BJ (cell line): ENCODE data around the gene RXRB. TPM values are rescaled to one million over a fixed set of nuclear protein-coding genes. Genes with fewer than 3 reads are reported as not detected.

Experiments
- CTCF ChIA-PET: fragments of 350-600 bp; formaldehyde crosslinking; extraction: SDS; loops from one replicate; lab custom pipeline; 2021; ENCODE audit warnings: antibody characterized with exemption, inconsistent platforms; lab: Yijun Ruan, JAX
- POLR2A ChIA-PET: fragments of 300-600 bp; sonication (Branson Sonifier 250); formaldehyde crosslinking; extraction: SDS; loops from one replicate; lab custom pipeline; 2021; ENCODE audit warnings: antibody characterized with exemption; lab: Charles Lee
- DNase-seq: peaks from one replicate; pipeline ENCODE4 v3.0.0-alpha.2; 2011; ENCODE audit warnings: low read depth
- H3K27me3 ChIP-seq: 2 replicates; pipeline ENCODE4 v1.6.0; 2011; ENCODE audit warnings: low read length; ENCODE audit not compliant: control insufficient read depth, insufficient read depth
- H3K36me3 ChIP-seq: 2 replicates; pipeline ENCODE4 v1.5.1; 2011; ENCODE audit warnings: low read length; ENCODE audit not compliant: control insufficient read depth, insufficient read depth
- H3K4me3 ChIP-seq: 2 replicates; pipeline ENCODE4 v1.5.1; 2011; ENCODE audit warnings: low read depth, mild to moderate bottlenecking, control low read depth, low read length
- polyA plus RNA-seq: library from polyadenylated mRNA; depleted of rRNA; stranded (reverse); fragments of >200 nt; gene quantifications from 2 replicates; pipeline ENCODE4 v1.2.3, GENCODE V29; 2011
- TF ChIP-seq, protein P1 (sequence below): IDR thresholded peaks from 2 replicates; pipeline ENCODE4 v1.5.1; 2011; ENCODE audit warnings: low read depth, mild to moderate bottlenecking, control low read depth, inconsistent platforms, low read length, moderate library complexity; ENCODE audit not compliant: insufficient read depth

RXRB gene
- polyA plus RNA-seq, 1 experiment: 67.9 TPM

DNA sequence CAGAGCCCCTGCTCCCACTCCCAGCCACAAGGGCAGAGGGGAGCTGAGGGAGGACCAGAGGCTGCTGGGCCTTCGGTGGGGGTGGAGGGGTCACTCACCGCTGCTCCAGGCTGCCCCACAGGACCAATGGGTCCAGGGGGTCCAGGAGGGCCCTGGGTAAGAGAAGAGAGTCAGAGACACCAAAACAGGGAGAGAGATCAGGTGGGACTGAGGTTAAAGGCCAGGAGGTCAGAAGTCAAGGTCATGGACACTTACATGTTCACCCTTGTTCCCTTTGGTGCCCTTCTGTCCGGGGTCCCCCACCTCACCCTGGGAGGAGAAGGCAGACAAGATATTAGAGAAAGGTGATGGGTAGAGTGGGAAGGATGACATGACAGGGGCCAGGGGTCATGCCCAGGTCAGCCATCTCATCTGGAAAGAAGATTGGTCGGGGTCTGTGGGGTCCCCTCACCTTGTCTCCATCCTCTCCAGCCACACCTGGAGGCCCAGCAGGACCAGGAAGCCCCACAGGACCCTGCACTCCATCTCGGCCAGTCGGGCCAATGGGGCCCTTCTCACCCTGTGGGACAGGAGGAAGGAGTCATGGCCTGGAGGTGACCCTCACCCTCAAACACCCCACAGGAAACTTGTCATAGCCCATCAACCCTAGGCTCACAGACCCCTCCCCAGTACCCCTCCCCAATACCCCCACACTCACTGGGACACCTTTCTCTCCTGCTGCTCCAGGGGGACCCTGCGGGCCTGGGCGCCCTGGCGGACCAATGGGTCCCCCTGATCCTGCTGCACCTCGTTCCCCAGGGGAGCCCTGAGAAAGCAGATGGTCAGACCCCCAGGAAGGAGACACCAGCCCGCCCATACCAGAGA, 29.2 kb downstream of the RXRB start:
- TF ChIP-seq, protein P1, sequence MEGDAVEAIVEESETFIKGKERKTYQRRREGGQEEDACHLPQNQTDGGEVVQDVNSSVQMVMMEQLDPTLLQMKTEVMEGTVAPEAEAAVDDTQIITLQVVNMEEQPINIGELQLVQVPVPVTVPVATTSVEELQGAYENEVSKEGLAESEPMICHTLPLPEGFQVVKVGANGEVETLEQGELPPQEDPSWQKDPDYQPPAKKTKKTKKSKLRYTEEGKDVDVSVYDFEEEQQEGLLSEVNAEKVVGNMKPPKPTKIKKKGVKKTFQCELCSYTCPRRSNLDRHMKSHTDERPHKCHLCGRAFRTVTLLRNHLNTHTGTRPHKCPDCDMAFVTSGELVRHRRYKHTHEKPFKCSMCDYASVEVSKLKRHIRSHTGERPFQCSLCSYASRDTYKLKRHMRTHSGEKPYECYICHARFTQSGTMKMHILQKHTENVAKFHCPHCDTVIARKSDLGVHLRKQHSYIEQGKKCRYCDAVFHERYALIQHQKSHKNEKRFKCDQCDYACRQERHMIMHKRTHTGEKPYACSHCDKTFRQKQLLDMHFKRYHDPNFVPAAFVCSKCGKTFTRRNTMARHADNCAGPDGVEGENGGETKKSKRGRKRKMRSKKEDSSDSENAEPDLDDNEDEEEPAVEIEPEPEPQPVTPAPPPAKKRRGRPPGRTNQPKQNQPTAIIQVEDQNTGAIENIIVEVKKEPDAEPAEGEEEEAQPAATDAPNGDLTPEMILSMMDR: no peak
- Histone ChIP-seq H3K36me3 (no peaks in the 10 kb centered on the region), H3K4me3 (no peak overlapping the region), H3K27me3 (peaks cover 3% of the 10 kb centered on the region)
- CTCF ChIA-PET: interaction anchor here (1.8 to 4.3 kb wide), 3 partner anchors 10 to 157 kb away, joined by 11 to 39 read pairs (median 33); no protein-coding TSS in a partner anchor
- POLR2A ChIA-PET: no interaction called here
- DNase-seq: no peak

DNA sequence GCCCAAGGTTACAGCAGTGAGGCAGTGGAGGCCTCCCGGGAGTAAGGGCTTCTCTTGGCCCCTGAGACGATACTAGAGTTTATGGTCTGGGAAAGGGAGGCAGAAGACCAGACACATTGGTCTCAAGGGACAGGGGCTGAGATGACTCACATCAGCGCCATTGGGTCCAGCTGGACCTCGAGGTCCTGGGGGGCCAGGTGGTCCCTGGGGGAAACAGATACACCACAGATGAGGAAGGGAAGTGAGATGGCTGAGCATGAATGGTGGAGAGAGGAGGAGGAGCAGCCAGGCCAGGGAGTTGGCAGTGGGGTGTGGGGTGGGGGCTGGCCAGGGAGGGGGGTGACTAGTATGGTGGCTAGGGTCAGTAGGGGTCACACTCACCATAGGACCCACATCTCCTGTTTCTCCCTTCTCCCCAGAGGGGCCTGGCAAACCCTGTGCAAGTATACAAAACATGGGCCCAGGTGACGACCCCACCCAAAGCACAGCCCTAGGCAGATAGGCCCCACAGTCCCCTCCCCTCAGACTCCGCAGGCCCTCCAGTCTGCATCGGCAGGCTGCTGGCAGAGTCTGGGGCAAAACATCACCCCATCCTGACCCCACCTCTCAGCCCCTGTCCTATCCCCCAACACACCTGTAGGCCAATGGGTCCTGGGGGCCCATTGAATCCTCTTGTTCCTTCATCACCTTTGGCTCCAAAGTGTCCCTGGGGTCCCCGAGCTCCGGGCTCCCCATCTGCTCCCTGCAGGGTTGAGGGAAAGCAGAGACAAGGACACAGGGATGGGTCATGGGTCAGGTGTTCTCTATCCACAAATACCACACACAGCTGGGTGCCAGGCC, 30.1 kb downstream of the RXRB start:
- no peak for DNase-seq
- H3K36me3 ChIP-seq: no peaks in the 10 kb centered on the region
- TF ChIP-seq, protein P1: no peak
- POLR2A ChIA-PET: no interaction called here
- peaks cover 3% of the 10 kb centered on the region for H3K27me3 ChIP-seq
- H3K4me3 ChIP-seq: no peak overlapping the region
- CTCF ChIA-PET: interaction anchor here (3.8 kb wide), 1 partner anchor 10 kb away, joined by 39 read pairs; no protein-coding TSS in a partner anchor

DNA sequence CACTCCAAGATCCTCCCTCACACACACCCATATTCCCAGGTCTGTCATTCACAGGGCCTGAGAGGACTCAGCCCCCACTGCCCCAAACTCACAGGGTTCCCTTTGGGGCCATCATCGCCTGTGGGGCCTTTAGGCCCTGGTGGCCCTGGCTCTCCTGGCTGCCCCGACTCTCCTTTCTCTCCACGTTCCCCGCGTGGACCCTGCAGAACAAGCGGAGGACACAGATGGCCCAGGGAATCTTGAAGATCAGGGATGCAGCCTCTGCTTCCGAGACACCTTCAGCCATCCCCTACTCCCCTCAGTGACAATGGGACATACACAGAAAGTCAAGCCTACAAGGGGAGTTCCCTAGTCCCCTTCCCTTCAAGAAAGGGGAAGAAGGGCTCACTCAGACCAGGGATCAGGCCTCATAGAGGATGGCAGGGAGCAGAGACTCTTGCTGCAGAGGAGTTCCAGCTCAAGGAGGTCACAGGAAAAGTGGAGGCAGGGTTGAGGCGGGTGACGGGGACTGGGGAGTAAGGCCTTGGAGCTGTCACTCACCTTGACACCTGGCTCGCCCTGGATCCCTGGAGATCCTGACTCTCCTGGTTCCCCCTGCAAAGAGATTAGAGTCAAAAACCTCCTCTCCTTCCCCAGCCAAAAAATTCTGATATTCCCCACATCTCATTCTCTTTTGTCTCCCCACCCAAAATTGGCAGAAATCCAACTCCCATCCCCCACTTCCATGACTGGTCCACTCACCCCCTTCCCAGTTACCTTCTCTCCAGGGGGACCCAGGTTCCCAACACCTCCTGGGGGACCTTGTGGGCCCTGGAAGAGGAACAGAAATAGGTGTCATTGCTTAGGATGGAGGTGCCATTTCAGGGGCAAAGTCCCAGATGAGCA, 30.9 kb downstream of the RXRB start:
- no peak for DNase-seq
- CTCF ChIA-PET: no interaction called here

DNA sequence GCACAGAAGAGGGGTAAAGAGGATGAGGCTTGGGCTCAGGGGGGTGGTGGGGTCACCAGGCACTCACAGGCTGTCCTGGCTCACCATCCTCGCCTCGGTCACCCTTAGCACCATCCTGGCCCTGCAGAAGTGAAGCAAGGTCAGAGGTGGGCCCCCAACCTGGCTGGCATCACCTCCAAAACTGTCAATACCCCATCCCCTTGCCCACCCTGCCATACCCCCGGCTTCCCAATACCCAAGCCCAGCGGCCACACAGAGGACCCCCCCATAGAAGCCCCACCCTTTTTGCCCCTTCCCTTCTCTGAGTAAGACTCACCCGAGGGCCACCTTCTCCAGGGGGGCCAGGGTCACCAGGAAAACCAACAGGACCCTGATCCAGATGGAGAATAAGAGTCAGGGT, 31.8 kb downstream of the RXRB start:
- TF ChIP-seq, protein P1: no peak
- peaks cover 1% of the 10 kb centered on the region for H3K27me3 ChIP-seq
- no peaks in the 10 kb centered on the region for H3K36me3 ChIP-seq
- no peak for DNase-seq
- CTCF ChIA-PET: no interaction called here
- no peak overlapping the region for H3K4me3 ChIP-seq
- POLR2A ChIA-PET: no interaction called here

More for the DNA sequence above, 30.9 kb downstream of the RXRB start:
- POLR2A ChIA-PET: no interaction called here
- Histone ChIP-seq H3K4me3 (no peak overlapping the region), H3K27me3 (no peaks in the 10 kb centered on the region; the same call in 1 of the 2 replicates), H3K36me3 (no peaks in the 10 kb centered on the region)
- TF ChIP-seq, protein P1: no peak
